Endothelial cell of umbilical vein (primary cell): ENCODE measurements around the gene REP15. TPM values are rescaled to one million over a fixed set of nuclear protein-coding genes. Genes with fewer than 3 reads are reported as not detected.

Source experiments
- BruUV-seq: library from RNA; stranded (reverse); fragments of 400-500 nt; replicated peaks from 2 replicates; lab custom pipeline; 2021; lab: Mats Ljungman, UMichigan
- CTCF ChIA-PET: fragments of 300-600, 350-600 bp; sonication (Branson Sonifier 250); formaldehyde crosslinking; loops from one replicate; lab custom pipeline; 2021; ENCODE audit warnings: antibody characterized with exemption, inconsistent platforms; lab: Charles Lee
- POLR2A ChIA-PET: fragments of 300-600, 350-600 bp; sonication (Branson Sonifier 250); formaldehyde crosslinking; loops from one replicate; lab custom pipeline; 2021; ENCODE audit warnings: antibody characterized with exemption, inconsistent platforms; lab: Charles Lee
- DNase-seq: peaks from one replicate; pipeline ENCODE4 v3.0.0-alpha.2; 2011; ENCODE audit warnings: low read depth, low spot score
- FAIRE-seq: peaks from 2 replicates; lab custom pipeline; 2011; peaks lifted over from hg19 to GRCh38; lab: Jason Lieb, UNC
- H2AFZ ChIP-seq: 2 replicates; pipeline ENCODE4 v1.6.0; 2012; ENCODE audit warnings: low read depth, low read length, control low read depth, inconsistent platforms
- H3K27ac ChIP-seq: 2 replicates; pipeline ENCODE4 v1.5.1; 2011; ENCODE audit warnings: low read depth, mild to moderate bottlenecking, control low read depth, low read length, moderate library complexity; ENCODE audit not compliant: insufficient read depth
- H3K27me3 ChIP-seq, 2 experiments: 2 replicates each; pipeline versions ENCODE4 v1.6.0 to v1.6.1; 2011; ENCODE audit warnings: low read length in 2 of 2, mixed read lengths in 1 of 2; ENCODE audit not compliant: control insufficient read depth in 2 of 2, insufficient read depth in 2 of 2
- H3K36me3 ChIP-seq, 2 experiments: 2 replicates in 1 of 2; 3 replicates in 1 of 2; pipeline ENCODE4 v1.5.1; 2011; ENCODE audit warnings: low read length in 2 of 2, mild to moderate bottlenecking in 1 of 2, moderate library complexity in 1 of 2; ENCODE audit not compliant: control insufficient read depth in 2 of 2, insufficient read depth in 2 of 2; ENCODE audit errors: extremely low read depth in 1 of 2
- H3K4me1 ChIP-seq: 3 replicates; pipeline ENCODE4 v1.5.1; 2011; ENCODE audit warnings: mild to moderate bottlenecking, low read length; ENCODE audit not compliant: control insufficient read depth, insufficient read depth; ENCODE audit errors: extremely low read depth
- H3K4me2 ChIP-seq: 2 replicates; pipeline ENCODE4 v1.6.1; 2011; ENCODE audit warnings: low read length, control low read depth, mixed read lengths; ENCODE audit not compliant: insufficient read depth
- H3K4me3 ChIP-seq, 3 experiments: fragments of 200-600 bp in 1 of 3; sonication (generic), shearing (Covaris generic) in 1 of 3; replicated peaks in 1 of 3; 2 replicates each; pipeline ENCODE4 v1.5.1; 2011 to 2016; ENCODE audit warnings: control low read depth in 3 of 3, low read length in 3 of 3, mild to moderate bottlenecking in 2 of 3, inconsistent platforms in 1 of 3, low read depth in 1 of 3, moderate library complexity in 1 of 3; ENCODE audit not compliant: insufficient read depth in 1 of 3
- H3K79me2 ChIP-seq: 2 replicates; pipeline ENCODE4 v1.6.0; 2012; ENCODE audit warnings: low read length, inconsistent platforms; ENCODE audit not compliant: control insufficient read depth, insufficient read depth
- H3K9ac ChIP-seq: replicated peaks from 2 replicates; pipeline ENCODE3; 2011; ENCODE audit warnings: low read length, control low read depth; ENCODE audit not compliant: insufficient read depth; ENCODE audit errors: extremely low read depth
- H3K9me1 ChIP-seq: replicated peaks from 3 replicates; pipeline ENCODE4 v1.6.0; 2011; ENCODE audit warnings: mild to moderate bottlenecking, low read length; ENCODE audit not compliant: control insufficient read depth, insufficient read depth; ENCODE audit errors: extremely low read depth
- H3K9me3 ChIP-seq: replicated peaks from 2 replicates; pipeline ENCODE4 v1.5.1; 2012; ENCODE audit warnings: low read length, inconsistent platforms; ENCODE audit not compliant: control insufficient read depth, insufficient read depth
- H4K20me1 ChIP-seq: replicated peaks from 2 replicates; pipeline ENCODE3; 2011; ENCODE audit warnings: mild to moderate bottlenecking, low read length; ENCODE audit not compliant: control insufficient read depth, insufficient read depth; ENCODE audit errors: extremely low read depth
- CTCF ChIP-seq, 2 donors: IDR thresholded peaks; 1 replicate in 1 of 2; 2 replicates in 1 of 2; pipeline ENCODE4 v1.5.1; 2011; ENCODE audit warnings: low read length in 2 of 2, mild to moderate bottlenecking in 2 of 2, moderate library complexity in 2 of 2, control low read depth in 1 of 2, inconsistent platforms in 1 of 2, low read depth in 1 of 2; ENCODE audit not compliant: insufficient read depth in 1 of 2; ENCODE audit errors: extremely low read depth in 1 of 2
- EZH2 ChIP-seq: IDR thresholded peaks from 2 replicates; pipeline ENCODE4 v1.6.1; 2012; ENCODE audit warnings: borderline replicate concordance, low read depth, mild to moderate bottlenecking, moderate library complexity, low read length, inconsistent platforms; ENCODE audit not compliant: severe bottlenecking
- FOS ChIP-seq: IDR thresholded peaks from 2 replicates; pipeline ENCODE4 v1.6.1; 2011; ENCODE audit warnings: mild to moderate bottlenecking, low read length, moderate library complexity, borderline replicate concordance; ENCODE audit not compliant: insufficient read depth
- GATA2 ChIP-seq: IDR thresholded peaks from 2 replicates; pipeline ENCODE4 v1.7.0; 2011; ENCODE audit warnings: low read depth, mild to moderate bottlenecking, moderate library complexity, mixed read lengths, low read length; ENCODE audit not compliant: insufficient read length, insufficient read depth
- JUN ChIP-seq: IDR thresholded peaks from 2 replicates; pipeline ENCODE4 v1.6.1; 2011; ENCODE audit warnings: borderline replicate concordance, low read depth; ENCODE audit not compliant: insufficient read length, insufficient read depth
- MAX ChIP-seq: IDR thresholded peaks from 2 replicates; pipeline ENCODE4 v1.6.1; 2011; ENCODE audit not compliant: insufficient read depth, insufficient read length
- MYC ChIP-seq: IDR thresholded peaks from one replicate; pipeline ENCODE4 v1.6.1; 2011; ENCODE audit warnings: mild to moderate bottlenecking, low read depth, low read length
- POLR2A ChIP-seq: IDR thresholded peaks from 2 replicates; pipeline ENCODE4 v1.6.1; 2012; ENCODE audit warnings: low read depth, mild to moderate bottlenecking, control low read depth, low read length
- POLR2AphosphoS5 ChIP-seq: IDR thresholded peaks from 2 replicates; pipeline ENCODE4 v1.6.1; 2012; ENCODE audit warnings: low read depth, mild to moderate bottlenecking, control low read depth, low read length, moderate library complexity; ENCODE audit not compliant: insufficient read depth
- dilution Hi-C: fragments of 300-500 bp; cut with MboI; formaldehyde crosslinking; loops from one replicate; pipeline ENCODE4 v1.15.0; 2019; ENCODE audit warnings: low sequenced_read_pairs; ENCODE audit not compliant: extremely low pct_ligation_motif_present
- intact Hi-C: fragments of 100-400 bp; cut with micrococcal nuclease; formaldehyde crosslinking; loops from one replicate; pipeline ENCODE4 v1.10.0; 2022
- polyA plus RNA-seq, 4 experiments: library from polyadenylated mRNA; depleted of rRNA in 3 of 4; stranded (reverse) in 3 of 4; unstranded in 1 of 4; fragments of >200 nt; gene quantifications; 2 replicates each; pipeline versions ENCODE4 v1.2.1 to v1.2.3, GENCODE V29; 2011 to 2012; ENCODE audit warnings: missing spikeins in 1 of 4
- total RNA-seq: library from RNA; stranded (reverse); gene quantifications from 2 replicates; pipeline ENCODE4 v1.2.3, GENCODE V29; 2021

Gene REP15
- total and polyA plus RNA-seq, 2 donors (not counting 3 experiments of a cell fraction or from before 2014, with no cell fraction given), result 0.94 to 4.8 TPM

- Histone ChIP-seq H3K9ac (no peak overlapping the region), H3K4me2 (no peak overlapping the region), H3K79me2 (no peaks in the 10 kb centered on the region), H3K27ac (no peak overlapping the region), H2AFZ (no peak overlapping the region), H3K36me3 (peaks cover 34% of the 10 kb centered on the region in 2 experiments), H3K4me1 (no peaks in the 10 kb centered on the region), H3K27me3 (no peaks in the 10 kb centered on the region), H4K20me1 (no peaks in the 10 kb centered on the region), H3K4me3 (no peak overlapping the region), H3K9me1 (no peaks in the 10 kb centered on the region), H3K9me3 (no peaks in the 10 kb centered on the region)
- CTCF ChIA-PET, result no interaction called here
- intact Hi-C loops, result no loop called here
- POLR2A ChIA-PET, result no interaction called here
- FAIRE-seq (no peak), DNase-seq (no peak)
- dilution Hi-C loops, result no loop called here
- no TSS peak for BruUV-seq
- no peak for TF ChIP-seq GATA2
- TF ChIP-seq MYC, result no peak
- TF ChIP-seq MAX, result no peak
- no peak for TF ChIP-seq CTCF (IDR thresholded peaks at IDR 0.05; ENCODE audit: extremely low read depth in 1 of 2, insufficient read depth in 1 of 2, low read depth in 1 of 2, low read length in 2 of 2)
- no peak for TF ChIP-seq JUN
Observed at GRCh38 chr12:27685274-27685673, 11.0 kb upstream of the REP15 start.

GRCh38 chr12:27686147-27686546 is 10.1 kb upstream of the REP15 start:
- DNase-seq, result no peak
- Histone ChIP-seq H3K9me3 (no peaks in the 10 kb centered on the region), H4K20me1 (no peaks in the 10 kb centered on the region), H3K27ac (no peak overlapping the region), H3K79me2 (no peaks in the 10 kb centered on the region), H3K36me3 (peaks cover 30 to 36% of the 10 kb centered on the region in 2 experiments), H3K4me2 (no peak overlapping the region), H3K4me1 (no peaks in the 10 kb centered on the region), H3K9me1 (no peaks in the 10 kb centered on the region), H3K9ac (no peak overlapping the region), H2AFZ (no peak overlapping the region), H3K27me3 (no peaks in the 10 kb centered on the region), H3K4me3 (no peak overlapping the region)
- intact Hi-C loops, result no loop called here
- TF ChIP-seq FOS (no peak), GATA2 (no peak), CTCF (IDR thresholded peaks at IDR 0.05; ENCODE audit: extremely low read depth in 1 of 2, insufficient read depth in 1 of 2, low read depth in 1 of 2, low read length in 2 of 2) (no peak), POLR2AphosphoS5 (no peak), MAX (no peak), EZH2 (no peak), POLR2A (no peak), MYC (no peak), JUN (no peak)
- dilution Hi-C loops, result no loop called here
- ChIA-PET CTCF (interaction anchor here (1.2 kb wide), 1 partner anchor 11 kb away, joined by 6 read pairs; the partner anchor contains the start of gene REP15), POLR2A (no interaction called here)
- no peak for FAIRE-seq
- BruUV-seq, result no TSS peak
